Measurements from ENCODE around the gene SLX4IP. TPM values are rescaled to one million over a fixed set of nuclear protein-coding genes. Genes with fewer than 3 reads are reported as not detected.

The SLX4IP gene
- total and polyA plus RNA-seq, 3 experiments from 2014 or later: 1.5 to 8.0 (median 7.0) TPM

- H3K27ac ChIP-seq (ENCODE audit: low read depth, low read length): no peak overlapping the region
- peaks cover 0 to 9% (median 3%) of the 10 kb centered on the region in 3 donors for H3K36me3 Mint-ChIP-seq
- H3K9me3 ChIP-seq (ENCODE audit: low read length): no peaks in the 10 kb centered on the region
- no peak overlapping the region for H3K4me3 ChIP-seq (ENCODE audit: low read length)
- no peak overlapping the region for H3K27ac Mint-ChIP-seq
- no peaks in the 10 kb centered on the region for H3K36me3 ChIP-seq (ENCODE audit: insufficient read depth, low read length)
- H3K4me1 Mint-ChIP-seq: peaks cover 20 to 43% (median 23%) of the 10 kb centered on the region in 3 donors
- no peaks in the 10 kb centered on the region for H3K9me3 Mint-ChIP-seq
- peaks cover 5% of the 10 kb centered on the region for H3K4me1 ChIP-seq (ENCODE audit: insufficient read depth, low read length)
- H3K4me3 Mint-ChIP-seq: no peak overlapping the region
- CTCF ChIA-PET: interaction anchor here (2.0 to 2.4 kb wide), 2 partner anchors 10 to 14 kb away, joined by 6 to 7 read pairs; no protein-coding TSS in a partner anchor
- no peaks in the 10 kb centered on the region for H3K27me3 ChIP-seq (ENCODE audit: insufficient read depth, low read length, poor library complexity, severe bottlenecking)
- POLR2A ChIA-PET: no interaction called here
- no peaks in the 10 kb centered on the region for H3K27me3 Mint-ChIP-seq
- no peak for DNase-seq
These were observed 86.7 kb downstream of the SLX4IP start for GRCh38 chr20:10521836-10522235.

GRCh38 chr20:10522328-10522727, 87.2 kb downstream of the SLX4IP start:
- DNase-seq: no peak

GRCh38 chr20:10523443-10523842, 88.3 kb downstream of the SLX4IP start:
- Histone ChIP-seq H3K4me1 (ENCODE audit: insufficient read depth, low read length) (peaks cover 5% of the 10 kb centered on the region), H3K36me3 (ENCODE audit: insufficient read depth, low read length) (no peaks in the 10 kb centered on the region), H3K27me3 (ENCODE audit: insufficient read depth, low read length, poor library complexity, severe bottlenecking) (no peaks in the 10 kb centered on the region), H3K27ac (ENCODE audit: low read depth, low read length) (no peak overlapping the region), H3K4me3 (ENCODE audit: low read length) (no peak overlapping the region), H3K9me3 (ENCODE audit: low read length) (no peaks in the 10 kb centered on the region)
- ChIA-PET POLR2A (no interaction called here), CTCF (interaction anchor here (2.0 kb wide), 1 partner anchor 13 kb away, joined by 6 read pairs; no protein-coding TSS in a partner anchor)
- Mint-ChIP-seq H3K36me3 (peaks cover 0 to 9% (median 3%) of the 10 kb centered on the region in 3 donors), H3K4me3 (no peak overlapping the region), H3K9me3 (no peaks in the 10 kb centered on the region), H3K4me1 (peaks cover 20 to 38% (median 23%) of the 10 kb centered on the region in 3 donors), H3K27me3 (no peaks in the 10 kb centered on the region), H3K27ac (no peak overlapping the region)
- no peak for DNase-seq

More at GRCh38 chr20:10522328-10522727, 87.2 kb downstream of the SLX4IP start:
- Mint-ChIP-seq H3K9me3 (no peaks in the 10 kb centered on the region), H3K4me1 (peaks cover 20 to 39% (median 23%) of the 10 kb centered on the region in 3 donors), H3K27me3 (no peaks in the 10 kb centered on the region), H3K27ac (no peak overlapping the region), H3K4me3 (no peak overlapping the region), H3K36me3 (peaks cover 0 to 9% (median 3%) of the 10 kb centered on the region in 3 donors)
- CTCF ChIA-PET: interaction anchor here (2.0 to 2.4 kb wide), 2 partner anchors 10 to 14 kb away, joined by 6 to 7 read pairs; no protein-coding TSS in a partner anchor
- POLR2A ChIA-PET: no interaction called here
- Histone ChIP-seq H3K4me1 (ENCODE audit: insufficient read depth, low read length) (peaks cover 5% of the 10 kb centered on the region), H3K9me3 (ENCODE audit: low read length) (no peaks in the 10 kb centered on the region), H3K4me3 (ENCODE audit: low read length) (no peak overlapping the region), H3K27ac (ENCODE audit: low read depth, low read length) (no peak overlapping the region), H3K36me3 (ENCODE audit: insufficient read depth, low read length) (no peaks in the 10 kb centered on the region), H3K27me3 (ENCODE audit: insufficient read depth, low read length, poor library complexity, severe bottlenecking) (no peaks in the 10 kb centered on the region)

GRCh38 chr20:10524034-10524476, 89.0 kb downstream of the SLX4IP start:
- no peaks in the 10 kb centered on the region for H3K36me3 ChIP-seq (ENCODE audit: insufficient read depth, low read length)
- peaks cover 0 to 9% (median 3%) of the 10 kb centered on the region in 3 donors for H3K36me3 Mint-ChIP-seq
- H3K4me1 ChIP-seq (ENCODE audit: insufficient read depth, low read length): peaks cover 5% of the 10 kb centered on the region
- no peak overlapping the region for H3K4me3 ChIP-seq (ENCODE audit: low read length)
- H3K27ac Mint-ChIP-seq: no peak overlapping the region
- ChIA-PET CTCF (no interaction called here), POLR2A (no interaction called here)
- no peaks in the 10 kb centered on the region for H3K27me3 ChIP-seq (ENCODE audit: insufficient read depth, low read length, poor library complexity, severe bottlenecking)
- no peaks in the 10 kb centered on the region for H3K9me3 ChIP-seq (ENCODE audit: low read length)
- no peak overlapping the region for H3K27ac ChIP-seq (ENCODE audit: low read depth, low read length)
- no peaks in the 10 kb centered on the region for H3K27me3 Mint-ChIP-seq
- no peak overlapping the region for H3K4me3 Mint-ChIP-seq
- no peaks in the 10 kb centered on the region for H3K9me3 Mint-ChIP-seq
- H3K4me1 Mint-ChIP-seq: peaks cover 20 to 32% (median 22%) of the 10 kb centered on the region in 3 donors
- no peak for DNase-seq

GRCh38 chr20:10524643-10525042, 89.5 kb downstream of the SLX4IP start:
- H3K27ac ChIP-seq (ENCODE audit: low read depth, low read length): no peak overlapping the region
- H3K36me3 ChIP-seq (ENCODE audit: insufficient read depth, low read length): no peaks in the 10 kb centered on the region
- ChIA-PET POLR2A (no interaction called here), CTCF (interaction anchor here (0.6 kb wide), 1 partner anchor 75 kb away, joined by 3 read pairs; no protein-coding TSS in a partner anchor)
- Mint-ChIP-seq H3K36me3 (peaks cover 0 to 6% (median 3%) of the 10 kb centered on the region in 3 donors), H3K4me3 (no peak overlapping the region), H3K27me3 (no peaks in the 10 kb centered on the region), H3K4me1 (peaks cover 14 to 26% (median 16%) of the 10 kb centered on the region in 3 donors), H3K27ac (peak overlapping the region in 1 of 8 donors; percentile 68), H3K9me3 (no peaks in the 10 kb centered on the region)
- no peaks in the 10 kb centered on the region for H3K27me3 ChIP-seq (ENCODE audit: insufficient read depth, low read length, poor library complexity, severe bottlenecking)
- no peak for DNase-seq
- peaks cover under 1% of the 10 kb centered on the region for H3K4me1 ChIP-seq (ENCODE audit: insufficient read depth, low read length)
- H3K9me3 ChIP-seq (ENCODE audit: low read length): no peaks in the 10 kb centered on the region
- H3K4me3 ChIP-seq (ENCODE audit: low read length): no peak overlapping the region

GRCh38 chr20:10527781-10528180, 92.7 kb downstream of the SLX4IP start:
- H3K27ac Mint-ChIP-seq: no peak overlapping the region

GRCh38 chr20:10530883-10531282, 95.8 kb downstream of the SLX4IP start:
- POLR2A ChIA-PET: no interaction called here
- H3K4me1 ChIP-seq (ENCODE audit: insufficient read depth, low read length): no peaks in the 10 kb centered on the region
- no peak overlapping the region for H3K27ac Mint-ChIP-seq

More at GRCh38 chr20:10527781-10528180, 92.7 kb downstream of the SLX4IP start:
- no peak overlapping the region for H3K4me3 Mint-ChIP-seq
- no peaks in the 10 kb centered on the region for H3K27me3 Mint-ChIP-seq
- ChIA-PET POLR2A (interaction anchor here (0.5 kb wide), 1 partner anchor 25 kb away, joined by 3 read pairs; no protein-coding TSS in a partner anchor), CTCF (no interaction called here)
- H3K9me3 ChIP-seq (ENCODE audit: low read length): no peaks in the 10 kb centered on the region
- H3K4me3 ChIP-seq (ENCODE audit: low read length): no peak overlapping the region
- no peaks in the 10 kb centered on the region for H3K36me3 ChIP-seq (ENCODE audit: insufficient read depth, low read length)
- peaks cover 0 to 9% (median 6%) of the 10 kb centered on the region in 3 donors for H3K36me3 Mint-ChIP-seq
- no peak overlapping the region for H3K27ac ChIP-seq (ENCODE audit: low read depth, low read length)
- peaks cover 4 to 8% (median 5%) of the 10 kb centered on the region in 3 donors for H3K4me1 Mint-ChIP-seq
- no peaks in the 10 kb centered on the region for H3K4me1 ChIP-seq (ENCODE audit: insufficient read depth, low read length)
- H3K9me3 Mint-ChIP-seq: no peaks in the 10 kb centered on the region
- H3K27me3 ChIP-seq (ENCODE audit: insufficient read depth, low read length, poor library complexity, severe bottlenecking): no peaks in the 10 kb centered on the region
- DNase-seq: no peak

GRCh38 chr20:10531848-10532247, 96.7 kb downstream of the SLX4IP start:
- ChIA-PET CTCF (interaction anchor here (2.0 kb wide), 1 partner anchor 10 kb away, joined by 7 read pairs; no protein-coding TSS in a partner anchor), POLR2A (no interaction called here)
- Histone ChIP-seq H3K4me1 (ENCODE audit: insufficient read depth, low read length) (no peaks in the 10 kb centered on the region), H3K36me3 (ENCODE audit: insufficient read depth, low read length) (no peaks in the 10 kb centered on the region), H3K27me3 (ENCODE audit: insufficient read depth, low read length, poor library complexity, severe bottlenecking) (no peaks in the 10 kb centered on the region), H3K9me3 (ENCODE audit: low read length) (no peaks in the 10 kb centered on the region), H3K27ac (ENCODE audit: low read depth, low read length) (no peak overlapping the region), H3K4me3 (ENCODE audit: low read length) (no peak overlapping the region)
- Mint-ChIP-seq H3K27me3 (no peaks in the 10 kb centered on the region), H3K27ac (peak overlapping the region in 1 of 8 donors; percentile 39), H3K36me3 (peaks cover 0 to 11% (median 6%) of the 10 kb centered on the region in 3 donors), H3K9me3 (no peaks in the 10 kb centered on the region), H3K4me1 (peaks cover 3 to 11% (median 5%) of the 10 kb centered on the region in 3 donors), H3K4me3 (no peak overlapping the region)
- DNase-seq: no peak

More at GRCh38 chr20:10530883-10531282, 95.8 kb downstream of the SLX4IP start:
- no peaks in the 10 kb centered on the region for H3K36me3 ChIP-seq (ENCODE audit: insufficient read depth, low read length)
- Mint-ChIP-seq H3K36me3 (peaks cover 2 to 11% (median 6%) of the 10 kb centered on the region in 3 donors), H3K27me3 (no peaks in the 10 kb centered on the region), H3K9me3 (no peaks in the 10 kb centered on the region), H3K4me1 (peaks cover 4 to 11% (median 5%) of the 10 kb centered on the region in 3 donors), H3K4me3 (no peak overlapping the region)
- CTCF ChIA-PET: no interaction called here
- no peaks in the 10 kb centered on the region for H3K9me3 ChIP-seq (ENCODE audit: low read length)
- no peak overlapping the region for H3K4me3 ChIP-seq (ENCODE audit: low read length)
- no peak for DNase-seq
- no peak overlapping the region for H3K27ac ChIP-seq (ENCODE audit: low read depth, low read length)
- no peaks in the 10 kb centered on the region for H3K27me3 ChIP-seq (ENCODE audit: insufficient read depth, low read length, poor library complexity, severe bottlenecking)

Data from CD8-positive, alpha-beta memory T cell (primary cell).